ENCODE data around the gene SERPINB1.
"Not testable (repeated sequence)": the region's sequence is repeated elsewhere in the genome, so short reads cannot be mapped to it uniquely, and the experiment has no call there.

DNA sequence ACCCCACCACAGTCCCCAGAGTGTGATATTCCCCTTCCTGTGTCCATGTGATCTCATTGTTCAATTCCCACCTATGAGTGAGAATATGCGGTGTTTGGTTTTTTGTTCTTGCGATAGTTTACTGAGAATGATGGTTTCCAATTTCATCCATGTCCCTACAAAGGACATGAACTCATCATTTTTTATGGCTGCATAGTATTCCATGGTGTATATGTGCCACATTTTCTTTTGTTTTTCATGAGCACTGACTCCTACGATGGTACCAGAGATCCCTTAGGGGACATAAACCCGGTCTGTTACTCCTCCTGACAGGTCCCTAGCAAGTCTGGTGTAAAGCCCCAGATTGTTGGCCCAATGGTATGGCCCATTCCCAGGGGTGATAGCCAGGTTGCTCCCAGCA lies 40.0 kb downstream of the SERPINB1 start:
- TF ChIP-seq, protein P1, sequence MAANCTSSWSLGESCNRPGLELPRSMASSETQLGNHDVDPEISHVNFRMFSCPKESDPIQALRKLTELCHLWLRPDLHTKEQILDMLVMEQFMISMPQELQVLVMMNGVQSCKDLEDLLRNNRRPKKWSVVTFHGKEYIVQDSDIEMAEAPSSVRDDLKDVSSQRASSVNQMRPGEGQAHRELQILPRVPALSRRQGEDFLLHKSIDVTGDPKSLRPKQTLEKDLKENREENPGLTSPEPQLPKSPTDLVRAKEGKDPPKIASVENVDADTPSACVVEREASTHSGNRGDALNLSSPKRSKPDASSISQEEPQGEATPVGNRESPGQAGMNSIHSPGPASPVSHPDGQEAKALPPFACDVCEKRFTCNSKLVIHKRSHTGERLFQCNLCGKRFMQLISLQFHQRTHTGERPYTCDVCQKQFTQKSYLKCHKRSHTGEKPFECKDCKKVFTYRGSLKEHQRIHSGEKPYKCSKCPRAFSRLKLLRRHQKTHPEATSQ (tag by site-specific recombination; IDR thresholded peaks at IDR 0.05), result not testable (repeated sequence)
- not testable (repeated sequence) for TF ChIP-seq SP2 (tag by site-specific recombination; IDR thresholded peaks at IDR 0.05); ZNF664 (tag by site-specific recombination; IDR thresholded peaks at IDR 0.05); BCL11A (tag by site-specific recombination; IDR thresholded peaks at IDR 0.05; ENCODE audit: low read depth); YY1 (tag by site-specific recombination; IDR thresholded peaks at IDR 0.05); ZNF513 (tag by site-specific recombination; IDR thresholded peaks at IDR 0.05); ZNF449 (tag by site-specific recombination; IDR thresholded peaks at IDR 0.05); ZNF837 (tag by site-specific recombination; IDR thresholded peaks at IDR 0.05); ZNF560 (tag by site-specific recombination; IDR thresholded peaks at IDR 0.05; ENCODE audit: borderline replicate concordance); SALL2 (tag by site-specific recombination; IDR thresholded peaks at IDR 0.05; ENCODE audit: borderline replicate concordance); ZBTB11 (tag by site-specific recombination; conservative IDR thresholded peaks at IDR 0.05; ENCODE audit: low read depth)
- TF ChIP-seq, protein P2, sequence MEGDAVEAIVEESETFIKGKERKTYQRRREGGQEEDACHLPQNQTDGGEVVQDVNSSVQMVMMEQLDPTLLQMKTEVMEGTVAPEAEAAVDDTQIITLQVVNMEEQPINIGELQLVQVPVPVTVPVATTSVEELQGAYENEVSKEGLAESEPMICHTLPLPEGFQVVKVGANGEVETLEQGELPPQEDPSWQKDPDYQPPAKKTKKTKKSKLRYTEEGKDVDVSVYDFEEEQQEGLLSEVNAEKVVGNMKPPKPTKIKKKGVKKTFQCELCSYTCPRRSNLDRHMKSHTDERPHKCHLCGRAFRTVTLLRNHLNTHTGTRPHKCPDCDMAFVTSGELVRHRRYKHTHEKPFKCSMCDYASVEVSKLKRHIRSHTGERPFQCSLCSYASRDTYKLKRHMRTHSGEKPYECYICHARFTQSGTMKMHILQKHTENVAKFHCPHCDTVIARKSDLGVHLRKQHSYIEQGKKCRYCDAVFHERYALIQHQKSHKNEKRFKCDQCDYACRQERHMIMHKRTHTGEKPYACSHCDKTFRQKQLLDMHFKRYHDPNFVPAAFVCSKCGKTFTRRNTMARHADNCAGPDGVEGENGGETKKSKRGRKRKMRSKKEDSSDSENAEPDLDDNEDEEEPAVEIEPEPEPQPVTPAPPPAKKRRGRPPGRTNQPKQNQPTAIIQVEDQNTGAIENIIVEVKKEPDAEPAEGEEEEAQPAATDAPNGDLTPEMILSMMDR (tag by site-specific recombination; IDR thresholded peaks at IDR 0.05), result not testable (repeated sequence)
- TF ChIP-seq, protein P3, sequence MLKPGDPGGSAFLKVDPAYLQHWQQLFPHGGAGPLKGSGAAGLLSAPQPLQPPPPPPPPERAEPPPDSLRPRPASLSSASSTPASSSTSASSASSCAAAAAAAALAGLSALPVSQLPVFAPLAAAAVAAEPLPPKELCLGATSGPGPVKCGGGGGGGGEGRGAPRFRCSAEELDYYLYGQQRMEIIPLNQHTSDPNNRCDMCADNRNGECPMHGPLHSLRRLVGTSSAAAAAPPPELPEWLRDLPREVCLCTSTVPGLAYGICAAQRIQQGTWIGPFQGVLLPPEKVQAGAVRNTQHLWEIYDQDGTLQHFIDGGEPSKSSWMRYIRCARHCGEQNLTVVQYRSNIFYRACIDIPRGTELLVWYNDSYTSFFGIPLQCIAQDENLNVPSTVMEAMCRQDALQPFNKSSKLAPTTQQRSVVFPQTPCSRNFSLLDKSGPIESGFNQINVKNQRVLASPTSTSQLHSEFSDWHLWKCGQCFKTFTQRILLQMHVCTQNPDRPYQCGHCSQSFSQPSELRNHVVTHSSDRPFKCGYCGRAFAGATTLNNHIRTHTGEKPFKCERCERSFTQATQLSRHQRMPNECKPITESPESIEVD (tag by site-specific recombination; IDR thresholded peaks at IDR 0.05), result not testable (repeated sequence)
- TF ChIP-seq, protein P4, sequence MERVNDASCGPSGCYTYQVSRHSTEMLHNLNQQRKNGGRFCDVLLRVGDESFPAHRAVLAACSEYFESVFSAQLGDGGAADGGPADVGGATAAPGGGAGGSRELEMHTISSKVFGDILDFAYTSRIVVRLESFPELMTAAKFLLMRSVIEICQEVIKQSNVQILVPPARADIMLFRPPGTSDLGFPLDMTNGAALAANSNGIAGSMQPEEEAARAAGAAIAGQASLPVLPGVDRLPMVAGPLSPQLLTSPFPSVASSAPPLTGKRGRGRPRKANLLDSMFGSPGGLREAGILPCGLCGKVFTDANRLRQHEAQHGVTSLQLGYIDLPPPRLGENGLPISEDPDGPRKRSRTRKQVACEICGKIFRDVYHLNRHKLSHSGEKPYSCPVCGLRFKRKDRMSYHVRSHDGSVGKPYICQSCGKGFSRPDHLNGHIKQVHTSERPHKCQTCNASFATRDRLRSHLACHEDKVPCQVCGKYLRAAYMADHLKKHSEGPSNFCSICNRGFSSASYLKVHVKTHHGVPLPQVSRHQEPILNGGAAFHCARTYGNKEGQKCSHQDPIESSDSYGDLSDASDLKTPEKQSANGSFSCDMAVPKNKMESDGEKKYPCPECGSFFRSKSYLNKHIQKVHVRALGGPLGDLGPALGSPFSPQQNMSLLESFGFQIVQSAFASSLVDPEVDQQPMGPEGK (tag by site-specific recombination; IDR thresholded peaks at IDR 0.05), result not testable (repeated sequence)
